GM18505 (cell line): Measurements from ENCODE around the gene CDH4.

Experiments
- ATAC-seq: cut with Tn5 transposase; IDR thresholded peaks from one replicate; pipeline ENCODE4 v1.9.1; 2021; ENCODE audit not compliant: unreplicated experiment
- POLR2A ChIP-seq: IDR thresholded peaks from 4 replicates; pipeline ENCODE4 v1.6.1; 2011; ENCODE audit warnings: borderline replicate concordance; ENCODE audit not compliant: insufficient read depth, insufficient read length; ENCODE audit errors: extremely low read depth

The CDH4 gene

DNA sequence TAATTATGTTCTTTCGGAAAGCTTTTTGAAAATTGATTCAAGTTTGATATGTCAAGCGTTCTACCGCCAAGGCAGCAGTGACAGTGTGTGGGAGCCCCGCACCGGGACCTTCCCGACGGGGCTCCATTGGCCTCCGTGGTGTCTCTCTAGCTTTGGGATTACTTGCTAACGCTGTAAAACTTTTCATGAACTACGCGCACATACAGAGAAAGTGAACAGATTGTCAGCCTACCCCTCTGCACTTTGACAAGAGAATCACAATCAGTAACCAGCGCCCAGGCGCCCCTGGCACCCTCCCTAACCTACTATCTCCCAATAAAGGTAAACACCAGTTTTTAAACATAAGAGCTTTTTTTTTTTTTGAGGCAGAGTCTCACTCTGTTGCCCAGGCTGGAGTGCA, 274.8 kb downstream of the CDH4 start:
- no peak for TF ChIP-seq POLR2A
- ATAC-seq, result no peak

DNA sequence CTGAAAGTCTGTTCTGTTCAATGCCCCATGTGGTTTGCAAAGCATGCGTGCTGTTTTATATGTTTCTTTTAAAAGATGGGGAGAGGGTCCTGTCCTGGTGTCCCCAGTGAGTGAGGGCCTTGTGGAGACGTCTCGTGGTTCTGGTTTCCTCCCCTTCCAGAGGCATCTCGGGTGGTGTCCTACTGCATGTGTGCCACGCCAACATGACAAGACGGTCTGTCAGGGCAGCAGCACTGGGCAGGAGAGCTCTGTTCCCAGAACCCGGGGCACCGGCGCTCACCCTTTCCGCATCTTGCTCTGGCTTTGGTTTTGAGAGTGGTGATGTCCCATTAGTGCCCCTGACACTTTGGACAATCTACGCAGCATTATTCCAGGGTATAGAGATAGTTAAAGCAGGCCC, 275.6 kb downstream of the CDH4 start:
- ATAC-seq, result no peak
- TF ChIP-seq POLR2A, result no peak

DNA sequence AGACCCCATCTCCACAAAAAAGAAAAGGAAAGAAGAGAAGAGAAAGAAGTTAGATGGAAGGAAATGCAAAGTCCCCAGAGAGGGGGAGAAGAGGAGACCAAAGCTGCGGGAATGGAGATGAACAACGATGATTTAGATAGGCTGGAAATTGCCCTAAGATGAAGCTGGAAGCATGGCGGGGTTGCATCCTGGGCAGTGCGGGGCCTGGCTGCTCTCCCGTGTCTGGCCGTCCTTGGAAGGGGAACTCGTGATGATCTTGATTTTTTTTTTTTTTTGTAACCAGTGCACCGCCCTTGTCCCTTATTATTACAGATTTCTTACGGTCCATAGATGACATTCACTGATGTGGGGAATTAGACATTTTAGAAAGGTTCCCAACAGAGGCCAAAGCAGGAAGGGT, 276.5 kb downstream of the CDH4 start:
- ATAC-seq, result no peak

DNA sequence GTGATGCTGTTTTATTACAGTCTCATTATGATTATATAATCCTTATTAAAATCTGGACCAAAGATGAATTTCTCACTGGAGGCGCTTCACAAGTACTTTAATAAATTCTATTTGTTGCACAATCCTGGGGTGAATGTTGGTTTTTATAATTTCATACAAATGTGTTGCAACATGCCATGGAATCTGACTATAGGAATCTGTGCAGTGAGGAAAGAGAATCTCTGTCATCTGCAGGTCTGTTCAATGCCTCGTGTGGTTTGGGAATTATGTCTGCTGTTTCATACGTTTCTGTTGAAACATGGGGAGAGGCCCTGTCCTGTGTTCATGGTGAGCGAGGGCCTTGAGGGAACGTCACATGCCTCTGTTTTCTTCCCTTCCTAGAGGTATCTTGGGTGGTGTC, 277.3 kb downstream of the CDH4 start:
- no peak for ATAC-seq
- no peak for TF ChIP-seq POLR2A

More for the DNA sequence above, 276.5 kb downstream of the CDH4 start:
- TF ChIP-seq POLR2A, result no peak

DNA sequence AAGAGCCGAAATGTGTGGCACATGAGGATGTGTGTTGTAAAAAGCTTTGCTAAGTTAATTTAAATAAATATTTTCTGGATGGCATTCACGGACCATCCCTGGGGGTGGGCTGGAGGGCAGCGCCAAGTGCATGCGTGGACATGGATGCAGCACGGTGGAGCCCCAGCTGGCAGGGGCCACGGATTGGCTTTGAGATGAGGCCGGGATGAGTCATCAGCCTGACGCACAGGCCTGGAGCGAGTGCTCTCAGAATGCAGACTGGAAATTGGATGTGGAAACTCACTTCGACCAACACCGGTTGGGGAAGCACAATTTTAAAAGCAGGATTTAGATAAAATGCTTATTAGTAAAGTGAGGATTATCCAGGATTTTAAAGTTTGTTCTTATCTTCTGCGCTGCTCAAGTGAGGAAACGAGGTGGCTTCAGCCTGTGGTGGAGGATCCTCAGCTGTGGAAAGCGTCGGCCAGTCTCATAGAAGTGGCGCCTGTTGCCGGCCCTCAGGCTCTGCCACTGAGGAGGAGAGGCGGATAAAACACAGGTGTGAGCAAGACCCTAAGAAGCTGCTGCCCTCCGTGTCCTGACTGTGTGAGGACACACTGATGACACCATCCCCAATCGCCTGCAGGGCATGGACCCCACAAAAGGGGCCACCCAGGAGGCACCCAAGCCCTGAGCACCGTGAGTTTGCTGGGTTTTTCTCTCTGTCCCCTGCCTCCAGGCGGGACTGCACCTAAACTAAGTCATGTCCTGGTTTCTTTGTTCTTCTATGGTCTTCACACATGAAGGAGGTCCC, 279.7 kb downstream of the CDH4 start:
- TF ChIP-seq POLR2A, result no peak
- no peak for ATAC-seq

DNA sequence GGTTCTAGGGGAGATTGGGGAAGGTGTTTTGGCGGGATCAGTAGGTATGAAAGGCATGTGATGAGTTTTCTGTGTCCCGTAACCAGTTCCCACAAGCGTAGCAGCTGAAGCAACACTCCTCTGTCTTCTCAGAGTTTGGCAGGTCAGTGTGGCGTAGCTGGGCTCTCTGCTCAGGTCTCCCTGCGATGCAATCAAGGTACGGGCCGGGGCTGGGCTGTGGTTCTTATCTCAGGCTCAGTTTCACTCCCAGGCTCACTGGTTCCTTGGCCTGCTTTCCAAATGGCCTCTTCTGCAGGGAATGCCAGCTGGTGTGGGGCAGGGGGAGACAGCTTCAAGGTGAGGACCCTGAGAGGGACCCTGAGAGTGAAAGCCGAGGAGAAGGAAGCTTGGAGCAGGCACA, 280.7 kb downstream of the CDH4 start:
- ATAC-seq, result no peak
- no peak for TF ChIP-seq POLR2A

DNA sequence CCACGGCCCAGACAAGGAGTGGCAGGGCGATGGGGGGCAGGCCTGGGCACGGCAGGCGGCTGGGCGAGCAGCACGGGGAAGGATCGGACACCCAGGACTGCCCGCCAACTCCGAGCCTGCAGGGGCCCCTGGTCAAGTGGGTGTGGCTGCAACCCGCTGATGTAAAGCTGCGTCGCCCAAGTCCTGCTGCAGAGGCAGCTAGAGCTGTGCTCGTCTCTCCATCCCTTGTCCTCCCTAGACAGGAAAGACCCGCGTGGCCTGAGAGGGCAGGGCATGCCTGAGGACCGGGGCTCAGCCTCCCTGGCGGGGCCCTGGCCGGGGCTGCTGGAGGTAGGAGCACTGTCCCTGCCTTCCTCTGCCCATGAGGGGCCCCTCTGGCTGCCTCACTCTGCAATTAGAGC, 281.2 kb downstream of the CDH4 start:
- TF ChIP-seq POLR2A, result no peak
- no peak for ATAC-seq

DNA sequence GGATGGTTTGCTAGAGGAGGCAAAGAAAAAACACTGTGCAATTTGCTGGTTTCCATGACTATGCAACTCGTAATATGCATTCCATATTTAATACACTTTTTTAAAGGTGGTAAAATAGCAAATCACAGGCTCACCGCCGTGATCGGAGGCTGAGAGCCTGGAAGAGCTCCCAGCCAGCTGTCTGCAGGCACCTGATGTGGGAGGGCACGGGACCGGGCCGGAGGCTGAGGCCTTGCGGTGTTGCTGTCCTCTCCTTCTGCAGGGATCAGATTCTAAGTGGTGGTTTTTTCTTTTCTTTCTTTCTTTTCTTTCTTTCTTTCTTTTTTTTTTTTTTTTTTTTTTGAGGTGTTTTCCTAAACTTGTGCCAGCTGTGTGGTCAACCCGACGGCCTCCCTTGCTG, 282.3 kb downstream of the CDH4 start:
- ATAC-seq, result no peak
- no peak for TF ChIP-seq POLR2A

DNA sequence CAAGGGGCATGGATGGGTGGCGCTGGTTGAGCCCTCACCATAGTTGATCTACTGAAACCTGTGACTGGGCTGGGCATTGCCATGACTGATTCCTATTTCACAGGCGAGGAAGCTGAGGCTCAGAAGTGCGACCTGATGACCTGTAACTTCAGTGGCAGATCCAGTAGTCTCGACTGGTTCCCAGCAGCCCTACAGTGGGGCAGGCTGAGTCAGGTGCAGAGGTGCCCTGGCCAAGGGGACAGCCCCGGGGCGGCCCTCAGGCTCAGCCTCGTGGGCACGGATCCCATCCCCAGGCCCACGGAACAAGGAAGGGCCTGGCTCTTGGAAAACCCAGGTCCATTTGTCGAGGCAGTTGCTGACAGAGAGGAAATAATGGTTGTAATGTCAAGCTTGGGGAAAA, 283.0 kb downstream of the CDH4 start:
- ATAC-seq, result no peak
- TF ChIP-seq POLR2A, result no peak

DNA sequence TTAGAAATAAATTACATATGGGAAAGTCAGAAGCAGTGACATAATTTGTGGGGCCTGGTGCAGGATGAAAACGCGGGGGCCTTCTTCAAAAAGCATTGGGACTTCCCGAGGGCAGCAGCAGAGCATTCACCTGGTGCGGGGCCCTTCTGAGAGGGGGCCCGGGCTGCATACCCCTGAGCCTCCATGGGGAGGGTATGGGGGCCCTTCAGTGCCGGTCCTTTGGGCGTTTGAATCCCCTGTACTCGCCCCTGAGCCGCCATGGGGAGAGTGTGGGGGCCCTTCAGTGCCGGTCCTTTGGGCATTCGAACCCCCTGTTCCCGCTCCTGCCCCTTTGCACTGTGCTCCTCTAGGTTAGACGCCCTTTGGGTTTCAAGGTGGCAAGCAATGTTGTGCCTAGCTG, 283.5 kb downstream of the CDH4 start:
- no peak for ATAC-seq
- TF ChIP-seq POLR2A, result no peak

DNA sequence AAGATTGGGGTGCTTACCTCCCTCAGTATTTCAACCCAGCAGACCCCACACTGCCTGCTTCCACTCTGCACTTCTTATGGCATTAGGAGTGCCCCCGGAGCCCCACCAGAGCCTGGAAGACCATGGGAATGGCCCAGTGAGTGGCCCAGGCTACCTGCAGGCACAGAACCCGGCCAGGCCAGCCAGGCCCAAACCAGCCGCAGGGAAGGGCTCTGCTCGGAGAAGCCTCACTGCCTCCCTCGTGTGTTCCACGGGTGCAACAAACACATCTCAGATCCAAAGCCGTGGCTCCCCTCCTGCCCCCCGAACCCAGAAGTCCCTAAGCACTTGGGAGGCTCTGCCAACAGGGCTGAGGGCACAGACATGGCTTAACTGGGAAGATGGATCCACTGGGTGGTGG, 283.9 kb downstream of the CDH4 start:
- no peak for ATAC-seq

DNA sequence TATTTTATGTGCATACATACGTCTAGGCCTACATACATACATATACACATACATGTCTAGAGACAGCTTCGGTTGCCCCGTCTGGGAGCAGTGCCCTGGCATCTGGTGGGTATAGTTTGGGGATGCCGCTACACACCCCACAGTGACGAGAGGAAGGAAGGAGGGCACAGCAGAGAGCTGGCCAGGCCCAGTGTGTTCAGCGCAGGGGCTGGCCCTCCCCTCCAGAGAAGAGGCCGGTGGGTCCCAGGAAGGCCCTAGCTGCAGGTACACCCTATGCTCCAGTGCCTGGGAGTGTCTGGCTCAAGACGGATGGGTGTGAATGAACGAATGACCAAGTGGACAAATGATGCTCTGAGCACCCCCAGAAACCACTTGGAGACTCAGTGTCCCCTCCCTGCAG, 284.6 kb downstream of the CDH4 start:
- no peak for TF ChIP-seq POLR2A
- no peak for ATAC-seq

More for the DNA sequence above, 283.9 kb downstream of the CDH4 start:
- TF ChIP-seq POLR2A, result no peak

DNA sequence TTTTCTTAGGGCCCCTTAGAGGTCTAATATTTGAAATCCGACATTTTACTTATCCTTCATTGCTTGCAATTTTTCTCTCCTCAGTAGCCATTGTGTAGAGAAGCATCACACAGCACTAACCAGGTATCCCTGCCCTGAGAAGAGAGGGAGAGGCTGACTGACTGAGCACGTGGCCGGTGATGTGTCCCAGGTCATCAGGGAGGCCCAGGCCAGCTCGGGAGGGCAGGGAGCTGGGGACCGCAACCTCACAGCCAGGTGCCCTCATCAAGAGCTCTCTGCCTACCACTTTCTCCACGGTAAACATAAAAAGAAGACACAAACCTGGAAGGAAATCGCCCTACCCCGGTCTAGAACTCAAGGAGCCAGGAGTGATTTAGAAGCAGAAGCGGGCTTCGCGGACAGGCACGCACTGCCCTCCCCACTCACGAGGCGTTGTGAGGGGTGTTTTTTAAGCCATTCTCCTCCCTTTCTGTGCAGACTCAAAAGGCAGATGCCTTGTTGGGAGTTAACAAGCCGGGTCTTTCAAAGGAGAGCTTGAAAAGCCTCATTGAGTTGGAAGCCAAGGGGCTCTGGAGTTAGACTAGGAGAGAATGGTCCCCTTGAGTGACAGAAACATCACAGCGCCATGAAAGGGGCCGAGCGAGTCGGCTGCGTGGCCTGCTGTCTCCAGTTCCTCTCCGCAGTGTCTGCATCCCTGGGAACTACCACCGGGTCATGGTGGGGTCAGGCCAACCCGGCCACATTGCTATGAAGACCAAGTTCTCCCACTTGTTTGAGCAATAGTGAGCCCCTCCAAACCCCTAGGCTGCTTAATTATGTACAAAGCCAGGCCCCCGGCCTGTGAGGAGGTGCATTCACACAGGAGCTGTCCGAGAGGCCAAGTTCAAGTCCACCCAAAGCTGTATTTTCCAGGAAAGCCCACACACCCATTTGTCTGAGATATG, 285.4 kb downstream of the CDH4 start:
- ATAC-seq, result no peak
- no peak for TF ChIP-seq POLR2A
